Measurements from ENCODE around the gene ZFP36.

GRCh38 chr19:39362682-39363657 is 43.7 kb upstream of the ZFP36 start:
- no peak for TF ChIP-seq POLR2A (IDR thresholded peaks at IDR 0.05)
- TF ChIP-seq, protein P1, sequence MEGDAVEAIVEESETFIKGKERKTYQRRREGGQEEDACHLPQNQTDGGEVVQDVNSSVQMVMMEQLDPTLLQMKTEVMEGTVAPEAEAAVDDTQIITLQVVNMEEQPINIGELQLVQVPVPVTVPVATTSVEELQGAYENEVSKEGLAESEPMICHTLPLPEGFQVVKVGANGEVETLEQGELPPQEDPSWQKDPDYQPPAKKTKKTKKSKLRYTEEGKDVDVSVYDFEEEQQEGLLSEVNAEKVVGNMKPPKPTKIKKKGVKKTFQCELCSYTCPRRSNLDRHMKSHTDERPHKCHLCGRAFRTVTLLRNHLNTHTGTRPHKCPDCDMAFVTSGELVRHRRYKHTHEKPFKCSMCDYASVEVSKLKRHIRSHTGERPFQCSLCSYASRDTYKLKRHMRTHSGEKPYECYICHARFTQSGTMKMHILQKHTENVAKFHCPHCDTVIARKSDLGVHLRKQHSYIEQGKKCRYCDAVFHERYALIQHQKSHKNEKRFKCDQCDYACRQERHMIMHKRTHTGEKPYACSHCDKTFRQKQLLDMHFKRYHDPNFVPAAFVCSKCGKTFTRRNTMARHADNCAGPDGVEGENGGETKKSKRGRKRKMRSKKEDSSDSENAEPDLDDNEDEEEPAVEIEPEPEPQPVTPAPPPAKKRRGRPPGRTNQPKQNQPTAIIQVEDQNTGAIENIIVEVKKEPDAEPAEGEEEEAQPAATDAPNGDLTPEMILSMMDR (IDR thresholded peaks at IDR 0.05): no peak
